Measurements from ENCODE around the gene GSTT2B. TPM values are rescaled to one million over a fixed set of nuclear protein-coding genes. Genes with fewer than 3 reads are reported as not detected.
"Not testable (repeated sequence)": the region's sequence is repeated elsewhere in the genome, so short reads cannot be mapped to it uniquely, and the experiment has no call there.

The GSTT2B gene
- total RNA-seq, 1 donor from 2014 or later: 20.1 TPM

GRCh38 chr22:23986538-23987178 lies 25.7 kb upstream of the GSTT2B start:
- not testable (repeated sequence) for DNase-seq (ENCODE audit: extremely low read depth, low read depth, low spot score)

GRCh38 chr22:23986089-23986488 lies 25.1 kb upstream of the GSTT2B start:
- DNase-seq (ENCODE audit: extremely low read depth, low read depth, low spot score): not testable (repeated sequence)

GRCh38 chr22:23984430-23984829 lies 23.4 kb upstream of the GSTT2B start:
- DNase-seq (ENCODE audit: extremely low read depth, low read depth, low spot score): peak; percentile 23

- not testable (repeated sequence) for DNase-seq (ENCODE audit: extremely low read depth, low read depth, low spot score)
Observed at GRCh38 chr22:23980567-23980966, 19.6 kb upstream of the GSTT2B start.

- not testable (repeated sequence) for DNase-seq (ENCODE audit: extremely low read depth, low read depth, low spot score)
Observed at GRCh38 chr22:23979557-23980240, 18.7 kb upstream of the GSTT2B start, which contains the start of gene GSTT2. Gene GSTT2 (plus strand): TSS chr22:23980134.

- not testable (repeated sequence) for DNase-seq (ENCODE audit: extremely low read depth, low read depth, low spot score)
Observed at GRCh38 chr22:23977304-23977703, 16.3 kb upstream of the GSTT2B start.

- DNase-seq (ENCODE audit: extremely low read depth, low read depth, low spot score): not testable (repeated sequence)
Observed at GRCh38 chr22:23974836-23975352, 13.9 kb upstream of the GSTT2B start.

GRCh38 chr22:23974345-23974744 lies 13.3 kb upstream of the GSTT2B start, which contains the start of gene DDT:
Gene DDT (minus strand): TSS chr22:23974441. CDS start chr22:23974414, 27 bp downstream.
- not testable (repeated sequence) for DNase-seq (ENCODE audit: extremely low read depth, low read depth, low spot score)

- DNase-seq (ENCODE audit: extremely low read depth, low read depth, low spot score): not testable (repeated sequence)
Observed at GRCh38 chr22:23971927-23972326, 10.9 kb upstream of the GSTT2B start.

- DNase-seq (ENCODE audit: extremely low read depth, low read depth, low spot score): no peak
Observed at GRCh38 chr22:23970816-23971486, 10.0 kb upstream of the GSTT2B start.

- no peak for DNase-seq (ENCODE audit: extremely low read depth, low read depth, low spot score)
Observed at GRCh38 chr22:23970201-23970641, 9.2 kb upstream of the GSTT2B start.

GRCh38 chr22:23969071-23969470 lies 8.1 kb upstream of the GSTT2B start:
- no peak for DNase-seq (ENCODE audit: extremely low read depth, low read depth, low spot score)

- not testable (repeated sequence) for DNase-seq (ENCODE audit: extremely low read depth, low read depth, low spot score)
Observed at GRCh38 chr22:23966568-23966967, 5.6 kb upstream of the GSTT2B start, which contains the start of gene DDTL. Gene DDTL (plus strand): TSS chr22:23966888. CDS start chr22:23966915, 27 bp downstream.

GRCh38 chr22:23966094-23966493 lies 5.1 kb upstream of the GSTT2B start:
- not testable (repeated sequence) for DNase-seq (ENCODE audit: extremely low read depth, low read depth, low spot score)

- peak; percentile 34 for DNase-seq (ENCODE audit: extremely low read depth, low read depth, low spot score)
Observed at GRCh38 chr22:23956301-23956900, 4.6 kb downstream of the GSTT2B start.

GRCh38 chr22:23955886-23956285 lies 5.1 kb downstream of the GSTT2B start:
- not testable (repeated sequence) for DNase-seq (ENCODE audit: extremely low read depth, low read depth, low spot score)

- DNase-seq (ENCODE audit: extremely low read depth, low read depth, low spot score): not testable (repeated sequence)
Observed at GRCh38 chr22:23954991-23955305, 6.0 kb downstream of the GSTT2B start.

- not testable (repeated sequence) for DNase-seq (ENCODE audit: extremely low read depth, low read depth, low spot score)
Observed at GRCh38 chr22:23954193-23954990, 6.6 kb downstream of the GSTT2B start.

- not testable (repeated sequence) for DNase-seq (ENCODE audit: extremely low read depth, low read depth, low spot score)
Observed at GRCh38 chr22:23953485-23953884, 7.5 kb downstream of the GSTT2B start.

All from glomerular endothelial cell (primary cell).